ENCODE data around the gene ROBO1. TPM values are rescaled to one million over a fixed set of nuclear protein-coding genes. Genes with fewer than 3 reads are reported as not detected.

ROBO1 gene
- total RNA-seq, 2 experiments from 2014 or later = 0.36 to 0.69 TPM

- Mint-ChIP-seq H3K4me1 (ENCODE audit: low read depth) (no peaks in the 10 kb centered on the region), H3K4me3 (no peak overlapping the region), H3K27me3 (no peaks in the 10 kb centered on the region), H3K9me3 (peaks cover 2% of the 10 kb centered on the region), H3K27ac (no peak overlapping the region), H3K36me3 (ENCODE audit: low read depth) (no peaks in the 10 kb centered on the region)
- Histone ChIP-seq H3K4me3 (ENCODE audit: low read length) (no peak overlapping the region), H3K27ac (ENCODE audit: low read depth in 1 of 2, low read length in 2 of 2) (no peak overlapping the region), H3K4me1 (ENCODE audit: insufficient read depth, low read length) (no peaks in the 10 kb centered on the region), H3K36me3 (ENCODE audit: insufficient read depth, low read length) (no peaks in the 10 kb centered on the region), H3K27me3 (ENCODE audit: control insufficient read depth in 1 of 2, insufficient read depth in 2 of 2, low read length in 2 of 2) (no peaks in the 10 kb centered on the region), H3K9me3 (ENCODE audit: control insufficient read depth in 1 of 2, insufficient read depth in 1 of 2, low read length in 2 of 2) (peaks cover 0 to 7% of the 10 kb centered on the region in 2 experiments)
- ChIA-PET POLR2A (no interaction called here), CTCF (no interaction called here)
- intact Hi-C loops (cut with DNase I, micrococcal nuclease) = no loop called here
- ATAC-seq (ENCODE audit: poor library complexity) (no peak), DNase-seq (no peak)
- TF ChIP-seq, protein P1, sequence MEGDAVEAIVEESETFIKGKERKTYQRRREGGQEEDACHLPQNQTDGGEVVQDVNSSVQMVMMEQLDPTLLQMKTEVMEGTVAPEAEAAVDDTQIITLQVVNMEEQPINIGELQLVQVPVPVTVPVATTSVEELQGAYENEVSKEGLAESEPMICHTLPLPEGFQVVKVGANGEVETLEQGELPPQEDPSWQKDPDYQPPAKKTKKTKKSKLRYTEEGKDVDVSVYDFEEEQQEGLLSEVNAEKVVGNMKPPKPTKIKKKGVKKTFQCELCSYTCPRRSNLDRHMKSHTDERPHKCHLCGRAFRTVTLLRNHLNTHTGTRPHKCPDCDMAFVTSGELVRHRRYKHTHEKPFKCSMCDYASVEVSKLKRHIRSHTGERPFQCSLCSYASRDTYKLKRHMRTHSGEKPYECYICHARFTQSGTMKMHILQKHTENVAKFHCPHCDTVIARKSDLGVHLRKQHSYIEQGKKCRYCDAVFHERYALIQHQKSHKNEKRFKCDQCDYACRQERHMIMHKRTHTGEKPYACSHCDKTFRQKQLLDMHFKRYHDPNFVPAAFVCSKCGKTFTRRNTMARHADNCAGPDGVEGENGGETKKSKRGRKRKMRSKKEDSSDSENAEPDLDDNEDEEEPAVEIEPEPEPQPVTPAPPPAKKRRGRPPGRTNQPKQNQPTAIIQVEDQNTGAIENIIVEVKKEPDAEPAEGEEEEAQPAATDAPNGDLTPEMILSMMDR (IDR thresholded peaks at IDR 0.05) = no peak
Observed at GRCh38 chr3:78728406-78729145, 1039.2 kb downstream of the ROBO1 start.

DNA sequence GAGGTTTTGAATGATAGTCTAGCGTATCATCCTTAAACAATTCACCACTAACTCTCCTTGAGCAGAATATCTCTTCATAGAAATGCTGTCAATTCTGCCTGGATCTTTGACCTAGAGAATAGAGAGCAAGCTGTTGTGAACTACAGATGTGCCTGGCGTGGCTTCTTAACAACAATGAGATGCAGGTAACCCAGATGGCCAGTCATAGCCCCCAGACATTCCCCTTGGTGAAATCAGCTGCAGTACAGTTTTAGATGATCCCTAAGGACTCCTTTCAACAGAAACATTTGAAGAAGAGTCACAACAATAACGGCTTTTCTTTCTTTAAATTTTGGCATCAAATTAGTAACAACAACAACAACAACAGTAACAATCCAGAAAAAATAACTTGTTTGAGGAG is 1041.3 kb downstream of the ROBO1 start:
- Mint-ChIP-seq H3K27ac (no peak overlapping the region), H3K4me3 (no peak overlapping the region), H3K4me1 (ENCODE audit: low read depth) (no peaks in the 10 kb centered on the region), H3K36me3 (ENCODE audit: low read depth) (no peaks in the 10 kb centered on the region), H3K27me3 (no peaks in the 10 kb centered on the region), H3K9me3 (no peaks in the 10 kb centered on the region)
- POLR2A ChIA-PET = no interaction called here
- peaks cover 0 to 7% of the 10 kb centered on the region in 2 experiments for H3K9me3 ChIP-seq (ENCODE audit: control insufficient read depth in 1 of 2, insufficient read depth in 1 of 2, low read length in 2 of 2)
- intact Hi-C loops (cut with DNase I, micrococcal nuclease) = no loop called here
- H3K4me3 ChIP-seq (ENCODE audit: low read length) = no peak overlapping the region
- TF ChIP-seq, protein P1 (IDR thresholded peaks at IDR 0.05) = no peak
- no peak overlapping the region for H3K27ac ChIP-seq (ENCODE audit: low read depth in 1 of 2, low read length in 2 of 2)
- H3K36me3 ChIP-seq (ENCODE audit: insufficient read depth, low read length) = no peaks in the 10 kb centered on the region
- CTCF ChIA-PET = no interaction called here
- no peaks in the 10 kb centered on the region for H3K27me3 ChIP-seq (ENCODE audit: control insufficient read depth in 1 of 2, insufficient read depth in 2 of 2, low read length in 2 of 2)
- DNase-seq = no peak
- no peaks in the 10 kb centered on the region for H3K4me1 ChIP-seq (ENCODE audit: insufficient read depth, low read length)
- ATAC-seq (ENCODE audit: poor library complexity) = no peak

- no peak overlapping the region for H3K27ac Mint-ChIP-seq
- no peaks in the 10 kb centered on the region for H3K36me3 Mint-ChIP-seq (ENCODE audit: low read depth)
- no peak overlapping the region for H3K27ac ChIP-seq (ENCODE audit: low read depth in 1 of 2, low read length in 2 of 2)
- H3K9me3 Mint-ChIP-seq = no peaks in the 10 kb centered on the region
- H3K9me3 ChIP-seq (ENCODE audit: control insufficient read depth in 1 of 2, insufficient read depth in 1 of 2, low read length in 2 of 2) = peaks cover 0 to 7% of the 10 kb centered on the region in 2 experiments
- intact Hi-C loops (cut with DNase I, micrococcal nuclease) = no loop called here
- DNase-seq (no peak), ATAC-seq (ENCODE audit: poor library complexity) (no peak)
- no peaks in the 10 kb centered on the region for H3K4me1 Mint-ChIP-seq (ENCODE audit: low read depth)
- TF ChIP-seq, protein P1 (IDR thresholded peaks at IDR 0.05) = no peak
- H3K4me3 ChIP-seq (ENCODE audit: low read length) = no peak overlapping the region
- POLR2A ChIA-PET = no interaction called here
- no peaks in the 10 kb centered on the region for H3K36me3 ChIP-seq (ENCODE audit: insufficient read depth, low read length)
- no peaks in the 10 kb centered on the region for H3K27me3 Mint-ChIP-seq
- CTCF ChIA-PET = no interaction called here
- H3K4me1 ChIP-seq (ENCODE audit: insufficient read depth, low read length) = no peaks in the 10 kb centered on the region
- no peaks in the 10 kb centered on the region for H3K27me3 ChIP-seq (ENCODE audit: control insufficient read depth in 1 of 2, insufficient read depth in 2 of 2, low read length in 2 of 2)
- no peak overlapping the region for H3K4me3 Mint-ChIP-seq
Observed at GRCh38 chr3:78725703-78726246, 1042.0 kb downstream of the ROBO1 start.

All from CD4-positive, alpha-beta T cell (primary cell).